H9 (cell line): Measurements from ENCODE around the gene PDZD2. TPM values are rescaled to one million over a fixed set of nuclear protein-coding genes. Genes with fewer than 3 reads are reported as not detected.

ENCODE experiments used
- DNase-seq: peaks from one replicate; pipeline ENCODE4 v3.0.0-alpha.2; 2017
- H2AFZ ChIP-seq: one replicate; pipeline ENCODE4 v1.6.1; 2013; ENCODE audit warnings: mild to moderate bottlenecking, low read length, control low read depth, moderate library complexity
- H2AK5ac ChIP-seq: 2 replicates; pipeline ENCODE4 v1.6.1; 2013; ENCODE audit warnings: low read length, control low read depth, mixed read lengths; ENCODE audit not compliant: insufficient read length
- H2BK120ac ChIP-seq: one replicate; pipeline ENCODE4 v1.6.1; 2013; ENCODE audit warnings: low read depth, mild to moderate bottlenecking, low read length, control low read depth, inconsistent platforms; ENCODE audit not compliant: poor library complexity, severe bottlenecking
- H2BK12ac ChIP-seq: 2 replicates; pipeline ENCODE4 v1.6.1; 2013; ENCODE audit warnings: low read length, control low read depth, mixed read lengths, low read depth; ENCODE audit not compliant: insufficient read length
- H2BK15ac ChIP-seq: 2 replicates; pipeline ENCODE4 v1.6.1; 2013; ENCODE audit warnings: low read depth, low read length, control low read depth
- H2BK20ac ChIP-seq: one replicate; pipeline ENCODE4 v1.6.1; 2013; ENCODE audit warnings: low read depth, mild to moderate bottlenecking, low read length, control low read depth, inconsistent platforms; ENCODE audit not compliant: poor library complexity, severe bottlenecking
- H2BK5ac ChIP-seq: 2 replicates; pipeline ENCODE4 v1.6.1; 2013; ENCODE audit warnings: low read length, control low read depth, mixed read lengths; ENCODE audit not compliant: insufficient read length
- H3K14ac ChIP-seq: 2 replicates; pipeline ENCODE4 v1.6.1; 2013; ENCODE audit warnings: low read length, control low read depth; ENCODE audit not compliant: insufficient read depth
- H3K18ac ChIP-seq: 2 replicates; pipeline ENCODE4 v1.6.1; 2013; ENCODE audit warnings: low read depth, mild to moderate bottlenecking, mixed read lengths, low read length, control low read depth; ENCODE audit not compliant: insufficient read length
- H3K23ac ChIP-seq: 2 replicates; pipeline ENCODE4 v1.6.1; 2013; ENCODE audit warnings: low read length, control low read depth, mixed read lengths, low read depth; ENCODE audit not compliant: insufficient read length
- H3K23me2 ChIP-seq: 2 replicates; pipeline ENCODE4 v1.6.1; 2013; ENCODE audit warnings: low read depth, mild to moderate bottlenecking, mixed read lengths, low read length, control low read depth; ENCODE audit not compliant: insufficient read length, poor library complexity, severe bottlenecking
- H3K27ac ChIP-seq: 2 replicates; pipeline ENCODE4 v1.5.1; 2013; ENCODE audit warnings: low read length, control low read depth, mixed read lengths, low read depth; ENCODE audit not compliant: insufficient read length
- H3K27me3 ChIP-seq: 2 replicates; pipeline ENCODE4 v1.6.1; 2013; ENCODE audit warnings: low read length, control low read depth, inconsistent platforms; ENCODE audit not compliant: insufficient read depth
- H3K4ac ChIP-seq: 2 replicates; pipeline ENCODE4 v1.6.1; 2013; ENCODE audit warnings: low read depth, mild to moderate bottlenecking, control low read depth, inconsistent platforms, low read length, moderate library complexity
- H3K4me1 ChIP-seq: 2 replicates; pipeline ENCODE4 v1.6.1; 2013; ENCODE audit warnings: low read length, control low read depth, inconsistent platforms; ENCODE audit not compliant: insufficient read depth
- H3K4me2 ChIP-seq: 2 replicates; pipeline ENCODE4 v1.6.1; 2013; ENCODE audit warnings: low read length, control low read depth, mixed read lengths; ENCODE audit not compliant: insufficient read length, insufficient read depth
- H3K56ac ChIP-seq: 2 replicates; pipeline ENCODE4 v1.6.1; 2013; ENCODE audit warnings: low read depth, mild to moderate bottlenecking, mixed read lengths, low read length, control low read depth; ENCODE audit not compliant: insufficient read length
- H3K79me1 ChIP-seq: 2 replicates; pipeline ENCODE4 v1.6.1; 2013; ENCODE audit warnings: low read depth, mild to moderate bottlenecking, moderate library complexity, low read length, control low read depth, inconsistent platforms; ENCODE audit not compliant: insufficient read depth, poor library complexity, severe bottlenecking
- H3K79me2 ChIP-seq: 2 replicates; pipeline ENCODE4 v1.6.1; 2013; ENCODE audit warnings: low read length, control low read depth, inconsistent platforms; ENCODE audit not compliant: insufficient read depth
- H3K9ac ChIP-seq: 2 replicates; pipeline ENCODE4 v1.6.1; 2013; ENCODE audit warnings: low read length, control low read depth, mixed read lengths; ENCODE audit not compliant: insufficient read length; ENCODE audit errors: extremely low read depth
- H3K9me3 ChIP-seq: one replicate; pipeline ENCODE4 v1.6.1; 2013; ENCODE audit warnings: low read depth, low read length, inconsistent platforms; ENCODE audit not compliant: control insufficient read depth
- H3T11ph ChIP-seq: one replicate; pipeline ENCODE4 v1.6.1; 2013; ENCODE audit warnings: mild to moderate bottlenecking, low read length, control low read depth, inconsistent platforms
- H4K20me1 ChIP-seq: one replicate; pipeline ENCODE4 v1.6.1; 2013; ENCODE audit not compliant: control insufficient read depth, insufficient read length, insufficient read depth
- H4K5ac ChIP-seq: 2 replicates; pipeline ENCODE4 v1.6.1; 2013; ENCODE audit warnings: low read depth, mild to moderate bottlenecking, mixed read lengths, low read length, control low read depth; ENCODE audit not compliant: insufficient read length
- H4K8ac ChIP-seq: replicated peaks from 2 replicates; pipeline ENCODE4 v1.6.1; 2013; ENCODE audit warnings: low read length, control low read depth, mixed read lengths, low read depth; ENCODE audit not compliant: insufficient read length
- H4K91ac ChIP-seq: 2 replicates; pipeline ENCODE4 v1.6.1; 2013; ENCODE audit warnings: low read depth, mild to moderate bottlenecking, moderate library complexity, mixed read lengths, low read length, control low read depth; ENCODE audit not compliant: insufficient read length
- H3K27ac Mint-ChIP-seq, 3 experiments: 2 replicates in 2 of 3; 3 replicates in 1 of 3; pipeline ENCODE4 v1.8.0; 2020 to 2021; ENCODE audit warnings: mixed read lengths in 3 of 3, mild to moderate bottlenecking in 1 of 3, moderate library complexity in 1 of 3
- H3K27me3 Mint-ChIP-seq: 2 replicates; pipeline ENCODE4 v1.8.0; 2021; ENCODE audit warnings: low read depth, mild to moderate bottlenecking, moderate library complexity, mixed read lengths
- H3K36me3 Mint-ChIP-seq, 3 experiments: 2 replicates in 2 of 3; 3 replicates in 1 of 3; pipeline ENCODE4 v1.8.0; 2020 to 2021; ENCODE audit warnings: low read depth in 3 of 3, mixed read lengths in 3 of 3; ENCODE audit not compliant: insufficient read depth in 1 of 3
- H3K4me1 Mint-ChIP-seq, 2 experiments: 2 replicates each; pipeline ENCODE4 v1.8.0; 2020; ENCODE audit warnings: mixed read lengths in 2 of 2
- H3K4me3 Mint-ChIP-seq, 2 experiments: 2 replicates in 1 of 2; 3 replicates in 1 of 2; pipeline ENCODE4 v1.8.0; 2020 to 2021; ENCODE audit warnings: mild to moderate bottlenecking in 2 of 2, mixed read lengths in 2 of 2, moderate library complexity in 1 of 2
- H3K9me3 Mint-ChIP-seq, 2 experiments: 2 replicates in 1 of 2; 3 replicates in 1 of 2; pipeline ENCODE4 v1.8.0; 2020; ENCODE audit warnings: mild to moderate bottlenecking in 2 of 2, mixed read lengths in 2 of 2, moderate library complexity in 1 of 2
- CTCF ChIP-seq: fragments of 200-600 bp; sonication (generic); conservative IDR thresholded peaks from 3 replicates; pipeline ENCODE4 v1.8.0; 2021; ENCODE audit warnings: antibody characterized with exemption, mild to moderate bottlenecking
- WGBS: extraction: QIAGEN DNeasy Blood & Tissue Kit; methylation state at CpG from one replicate; pipeline ENCODE4 v1.1.7; 2013; ENCODE audit warnings: missing lambda C conversion rate, low lambda C conversion rate, mixed read lengths; ENCODE audit not compliant: insufficient read length; ENCODE audit errors: extremely low coverage; 5-methylcytosine and 5-hydroxymethylcytosine counted together
- total RNA-seq: library from RNA; stranded (reverse); gene quantifications from 2 replicates; pipeline ENCODE4 v1.2.1, GENCODE V29; 2021

The PDZD2 gene
- total RNA-seq, 1 experiment from 2014 or later = 9.9 TPM

GRCh38 chr5:32159328-32160072 lies 520.6 kb downstream of the PDZD2 start:
- H4K91ac ChIP-seq = no peak overlapping the region
- no peaks in the 10 kb centered on the region for H3K27me3 Mint-ChIP-seq
- H3K9me3 ChIP-seq = no peaks in the 10 kb centered on the region
- H3K4me1 Mint-ChIP-seq = peaks cover 5 to 9% of the 10 kb centered on the region in 2 experiments; a peak in 3 of 4 replicates
- TF ChIP-seq CTCF = no peak
- H3K18ac ChIP-seq = no peak overlapping the region
- no peak for DNase-seq
- H2BK120ac ChIP-seq = no peak overlapping the region
- peaks cover 3% of the 10 kb centered on the region; the same call in 1 of the 2 replicates for H3K4me1 ChIP-seq
- H3K36me3 Mint-ChIP-seq = peaks cover 8 to 14% (median 13%) of the 10 kb centered on the region in 3 experiments; a peak in 6 of 7 replicates
- no peak overlapping the region for H3K27ac ChIP-seq
- H3K23ac ChIP-seq = no peak overlapping the region
- H3K14ac ChIP-seq = no peak overlapping the region
- H2BK5ac ChIP-seq = no peak overlapping the region
- H2AK5ac ChIP-seq = no peak overlapping the region
- H4K20me1 ChIP-seq = no peaks in the 10 kb centered on the region
- peaks cover 5% of the 10 kb centered on the region for H3K23me2 ChIP-seq
- no peak overlapping the region for H2BK15ac ChIP-seq
- no peak overlapping the region for H3K4me3 Mint-ChIP-seq
- no peak overlapping the region for H2BK12ac ChIP-seq
- H3K4me2 ChIP-seq = no peak overlapping the region
- no peak overlapping the region for H4K5ac ChIP-seq
- no peak overlapping the region for H3K4ac ChIP-seq
- H4K8ac ChIP-seq = no peak overlapping the region
- 0 out of 5 replicates have a peak, but pooled peaks cover 0 to 4% of the 10 kb centered on the region in 2 experiments for H3K9me3 Mint-ChIP-seq
- H3K56ac ChIP-seq = no peak overlapping the region
- H3K79me1 ChIP-seq = peaks cover 14% of the 10 kb centered on the region
- no peak overlapping the region for H2BK20ac ChIP-seq
- no peak overlapping the region for H3K27ac Mint-ChIP-seq
- no peak overlapping the region for H3K9ac ChIP-seq
- WGBS = no CpG with 5 or more reads among the region's 2 CpGs
- H3K79me2 ChIP-seq = peaks cover 53% of the 10 kb centered on the region
- H3T11ph ChIP-seq = no peak overlapping the region
- H3K27me3 ChIP-seq = no peaks in the 10 kb centered on the region
- H2AFZ ChIP-seq = no peak overlapping the region
